ENCODE data around the gene EDAR. TPM values are rescaled to one million over a fixed set of nuclear protein-coding genes. Genes with fewer than 3 reads are reported as not detected.

Gene EDAR
- total RNA-seq (0.04 TPM), polyA plus RNA-seq (ENCODE audit: insufficient read depth in 1 of 8, insufficient read length in 8 of 8, low replicate concordance in 1 of 8) (1 to 10 TPM in 1 of 8 donors, under 1 TPM in 7; 0.04 to 1.1 (median 0.08) TPM)
- long read RNA-seq, donor 1: 0 reads
- long read RNA-seq, donor 2: 0 reads
- long read RNA-seq, donor 3: 0 reads
- long read RNA-seq, donor 4: 0 reads
- long read RNA-seq, donor 5: 0 reads
- long read RNA-seq, donor 6: 0 reads
- long read RNA-seq, donor 7: 0 reads
- long read RNA-seq, donor 8: 0 reads
- long read RNA-seq, donor 9: 0 reads
- long read RNA-seq, donor 10: 0 reads
- long read RNA-seq, donor 11: 0 reads

- DNase-seq: peak; percentile 59
- peaks cover 25% of the 10 kb centered on the region for H3K27me3 ChIP-seq (ENCODE audit: control insufficient read depth, insufficient read depth, low read length)
- no peak within 1 kb of the TSS for H3K4me3 ChIP-seq (ENCODE audit: low read length)
- 34% methylated on average over 14 of the region's 20 CpGs for WGBS (ENCODE audit: insufficient coverage)
- no peaks in the 10 kb centered on the region for H3K36me3 ChIP-seq (ENCODE audit: control insufficient read depth, insufficient read depth, low read length)
- no peaks in the 10 kb centered on the region for H3K9me3 ChIP-seq (replicated peaks; ENCODE audit: control insufficient read depth, low read depth, low read length)
- H3K27ac ChIP-seq (ENCODE audit: low read length): no peak within 1 kb of the TSS
- peaks cover 4% of the 10 kb centered on the region for H3K4me1 ChIP-seq (ENCODE audit: control insufficient read depth, insufficient read depth, low read length)
These were observed at the start of gene EDAR for GRCh38 chr2:108988796-108989713. EDAR (minus strand) TSS chr2:108989220; CDS start chr2:108931014, 58,206 bp downstream.

DNA sequence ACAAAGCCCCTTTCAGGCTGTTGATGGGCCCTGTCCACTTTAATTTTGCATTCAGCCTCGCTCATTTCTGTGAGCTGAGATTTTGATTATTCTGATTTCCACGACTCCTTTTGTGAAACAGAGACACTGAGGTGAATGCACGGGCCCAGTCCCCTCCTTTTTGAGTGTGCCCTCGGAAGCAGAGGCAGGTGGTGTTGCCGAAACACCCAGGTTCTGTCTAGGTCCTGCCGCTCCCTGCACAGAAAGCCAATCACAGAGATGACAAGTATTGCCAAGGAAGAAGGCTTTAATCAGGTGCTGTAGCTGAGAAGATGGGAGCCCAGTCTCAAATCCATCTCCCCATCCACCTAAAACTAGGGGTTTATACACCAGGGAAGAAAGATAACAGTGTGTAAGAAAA is 44.2 kb upstream of the EDAR start:
- Histone ChIP-seq H3K4me1 (ENCODE audit: control insufficient read depth, insufficient read depth, low read length) (peaks cover 11% of the 10 kb centered on the region), H3K4me3 (ENCODE audit: low read length) (no peak overlapping the region), H3K27ac (ENCODE audit: low read length) (no peak overlapping the region), H3K27me3 (ENCODE audit: control insufficient read depth, insufficient read depth, low read length) (peaks cover 21% of the 10 kb centered on the region), H3K9me3 (replicated peaks; ENCODE audit: control insufficient read depth, low read depth, low read length) (no peaks in the 10 kb centered on the region), H3K36me3 (ENCODE audit: control insufficient read depth, insufficient read depth, low read length) (no peaks in the 10 kb centered on the region)
- WGBS (ENCODE audit: insufficient coverage): 94% methylated on average over 3 of the region's 6 CpGs
- no peak for DNase-seq

DNA sequence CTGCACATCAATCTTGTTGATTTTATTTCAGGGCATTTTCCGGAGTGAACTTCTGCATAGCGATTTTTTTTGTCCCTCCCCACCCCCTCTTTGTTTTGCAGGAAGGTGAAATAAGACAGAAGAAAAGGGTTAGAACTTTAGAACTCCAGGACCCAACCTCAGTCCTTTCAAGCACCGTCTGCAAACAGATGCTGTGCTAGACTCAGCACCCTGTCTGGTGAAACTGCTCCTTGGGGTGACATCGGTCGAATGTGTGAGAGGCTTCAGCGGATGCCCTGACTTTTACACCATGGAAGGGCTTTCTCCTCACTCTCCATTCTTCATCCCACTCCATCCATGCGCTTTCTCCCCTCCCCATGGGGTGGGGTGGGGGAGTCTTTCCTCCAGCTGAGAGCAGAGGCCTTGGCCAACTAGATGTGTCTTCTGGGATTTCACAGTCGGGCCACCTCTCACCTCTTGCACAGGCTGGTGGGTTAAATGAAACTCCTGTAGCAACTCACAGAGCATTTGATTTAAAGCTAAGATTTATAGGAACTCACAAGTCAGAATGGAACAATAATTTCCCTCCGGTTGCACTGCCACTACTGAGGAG is 43.3 kb upstream of the EDAR start:
- no peak for DNase-seq
- Histone ChIP-seq H3K36me3 (ENCODE audit: control insufficient read depth, insufficient read depth, low read length) (no peaks in the 10 kb centered on the region), H3K27ac (ENCODE audit: low read length) (no peak overlapping the region), H3K9me3 (replicated peaks; ENCODE audit: control insufficient read depth, low read depth, low read length) (no peaks in the 10 kb centered on the region), H3K4me1 (ENCODE audit: control insufficient read depth, insufficient read depth, low read length) (peaks cover 11% of the 10 kb centered on the region), H3K27me3 (ENCODE audit: control insufficient read depth, insufficient read depth, low read length) (peaks cover 21% of the 10 kb centered on the region), H3K4me3 (ENCODE audit: low read length) (no peak overlapping the region)
- 48% methylated on average over 2 of the region's 9 CpGs for WGBS (ENCODE audit: insufficient coverage)

- Histone ChIP-seq H3K36me3 (ENCODE audit: control insufficient read depth, insufficient read depth, low read length) (no peaks in the 10 kb centered on the region), H3K4me1 (ENCODE audit: control insufficient read depth, insufficient read depth, low read length) (peaks cover 11% of the 10 kb centered on the region), H3K9me3 (replicated peaks; ENCODE audit: control insufficient read depth, low read depth, low read length) (no peaks in the 10 kb centered on the region), H3K27me3 (ENCODE audit: control insufficient read depth, insufficient read depth, low read length) (peaks cover 21% of the 10 kb centered on the region), H3K27ac (ENCODE audit: low read length) (no peak overlapping the region), H3K4me3 (ENCODE audit: low read length) (peak overlapping the region; percentile 28)
- under 1% methylated on average over 40 of the region's 51 CpGs for WGBS (ENCODE audit: insufficient coverage)
- DNase-seq: peak; percentile 38
These were observed 42.6 kb upstream of the EDAR start for GRCh38 chr2:109031476-109032228.

DNA sequence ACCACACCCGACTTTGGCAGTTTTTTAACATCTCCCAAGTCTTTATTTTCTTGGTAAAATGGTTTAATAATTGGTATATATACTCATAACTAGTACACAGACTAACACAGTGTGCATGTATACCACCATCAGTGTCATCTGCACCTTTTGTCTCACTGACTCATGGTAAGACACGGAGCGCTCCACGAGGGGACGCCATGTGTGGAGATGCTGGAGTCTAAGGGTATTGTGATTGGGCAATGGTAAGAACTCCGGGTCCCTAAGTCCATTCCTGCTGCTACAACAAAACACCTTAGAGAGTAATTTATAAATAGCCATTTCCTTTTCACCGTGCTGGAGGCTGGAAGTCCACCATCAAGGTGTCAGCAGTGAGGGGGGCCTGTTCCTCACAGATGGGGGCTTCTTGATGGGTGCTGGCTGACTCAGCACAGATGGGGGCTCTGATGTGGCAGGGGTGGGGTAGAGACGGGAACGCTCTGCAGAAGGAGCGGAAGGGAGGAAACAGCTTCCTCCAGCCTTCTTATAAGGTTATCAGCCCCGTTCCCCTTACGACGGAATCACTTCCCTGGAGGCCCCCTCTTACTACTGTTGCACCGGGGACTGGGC is 42.0 kb upstream of the EDAR start:
- Histone ChIP-seq H3K4me1 (ENCODE audit: control insufficient read depth, insufficient read depth, low read length) (peaks cover 11% of the 10 kb centered on the region), H3K4me3 (ENCODE audit: low read length) (peak overlapping the region; percentile 28), H3K27me3 (ENCODE audit: control insufficient read depth, insufficient read depth, low read length) (peaks cover 21% of the 10 kb centered on the region), H3K27ac (ENCODE audit: low read length) (no peak overlapping the region), H3K9me3 (replicated peaks; ENCODE audit: control insufficient read depth, low read depth, low read length) (no peaks in the 10 kb centered on the region), H3K36me3 (ENCODE audit: control insufficient read depth, insufficient read depth, low read length) (no peaks in the 10 kb centered on the region)
- DNase-seq: no peak
- 7% methylated on average over 4 of the region's 14 CpGs for whole genome bisulfite sequencing (ENCODE audit: insufficient coverage)

GRCh38 chr2:109029490-109030201 is 40.6 kb upstream of the EDAR start:
- Histone ChIP-seq H3K4me1 (ENCODE audit: control insufficient read depth, insufficient read depth, low read length) (peaks cover 11% of the 10 kb centered on the region), H3K9me3 (replicated peaks; ENCODE audit: control insufficient read depth, low read depth, low read length) (no peaks in the 10 kb centered on the region), H3K27me3 (ENCODE audit: control insufficient read depth, insufficient read depth, low read length) (peaks cover 21% of the 10 kb centered on the region), H3K4me3 (ENCODE audit: low read length) (no peak overlapping the region), H3K27ac (ENCODE audit: low read length) (no peak overlapping the region), H3K36me3 (ENCODE audit: control insufficient read depth, insufficient read depth, low read length) (no peaks in the 10 kb centered on the region)
- no peak for DNase-seq
- WGBS (ENCODE audit: insufficient coverage): 19% methylated on average over 5 of the region's 6 CpGs

- no peak for DNase-seq
- Histone ChIP-seq H3K4me3 (ENCODE audit: low read length) (no peak overlapping the region), H3K27me3 (ENCODE audit: control insufficient read depth, insufficient read depth, low read length) (peaks cover 21% of the 10 kb centered on the region), H3K9me3 (replicated peaks; ENCODE audit: control insufficient read depth, low read depth, low read length) (no peaks in the 10 kb centered on the region), H3K4me1 (ENCODE audit: control insufficient read depth, insufficient read depth, low read length) (peaks cover 11% of the 10 kb centered on the region), H3K36me3 (ENCODE audit: control insufficient read depth, insufficient read depth, low read length) (no peaks in the 10 kb centered on the region), H3K27ac (ENCODE audit: low read length) (no peak overlapping the region)
- WGBS (ENCODE audit: insufficient coverage): no CpG with 5 or more reads among the region's 5 CpGs
These were observed 39.9 kb upstream of the EDAR start for GRCh38 chr2:109028738-109029489.

DNA sequence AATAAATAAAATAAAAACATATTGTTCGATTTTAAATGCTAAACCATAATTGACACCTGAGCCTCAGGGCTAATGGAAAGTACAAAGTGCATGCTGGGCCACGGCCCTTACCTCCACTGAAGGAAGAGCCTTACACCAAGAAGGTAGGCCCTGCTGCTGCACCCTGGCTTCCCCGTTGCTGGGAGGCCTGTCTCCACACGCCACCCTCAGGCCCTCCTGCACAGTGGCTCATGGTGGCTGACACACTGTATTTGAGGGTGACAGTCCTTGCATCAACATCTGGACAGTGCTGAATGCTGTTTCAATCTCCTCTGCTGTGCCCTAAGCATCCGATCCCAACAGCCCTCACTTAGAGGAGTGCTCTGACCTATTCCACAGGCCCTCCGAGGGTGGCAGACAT is 39.3 kb upstream of the EDAR start:
- WGBS (ENCODE audit: insufficient coverage): 78% methylated on average over 2 of the region's 6 CpGs

More for the DNA sequence above, 39.3 kb upstream of the EDAR start:
- Histone ChIP-seq H3K27ac (ENCODE audit: low read length) (no peak overlapping the region), H3K4me1 (ENCODE audit: control insufficient read depth, insufficient read depth, low read length) (peaks cover 11% of the 10 kb centered on the region), H3K4me3 (ENCODE audit: low read length) (no peak overlapping the region), H3K27me3 (ENCODE audit: control insufficient read depth, insufficient read depth, low read length) (peaks cover 21% of the 10 kb centered on the region), H3K9me3 (replicated peaks; ENCODE audit: control insufficient read depth, low read depth, low read length) (no peaks in the 10 kb centered on the region), H3K36me3 (ENCODE audit: control insufficient read depth, insufficient read depth, low read length) (no peaks in the 10 kb centered on the region)
- DNase-seq: no peak
